GM21786 (cell line): ENCODE results near the gene PRPF6.

Experiments
- ATAC-seq: cut with Tn5 transposase; IDR thresholded peaks from one replicate; pipeline ENCODE4 v1.9.1; 2021; ENCODE audit not compliant: unreplicated experiment

PRPF6 gene

GRCh38 chr20:64075556-64075955, 94.6 kb downstream of the PRPF6 start:
- ATAC-seq = no peak

GRCh38 chr20:64076061-64076997, 95.4 kb downstream of the PRPF6 start:
- ATAC-seq = no peak

GRCh38 chr20:64077094-64077493, 96.2 kb downstream of the PRPF6 start:
- peak; percentile 34 for ATAC-seq

- ATAC-seq = no peak
Observed at GRCh38 chr20:64077541-64077875, 96.6 kb downstream of the PRPF6 start.

- peak; percentile 29 for ATAC-seq
Observed at GRCh38 chr20:64077876-64078551, 97.1 kb downstream of the PRPF6 start.

- ATAC-seq = no peak
Observed at GRCh38 chr20:64078934-64079272, 98.0 kb downstream of the PRPF6 start.

GRCh38 chr20:64079273-64080012, 98.5 kb downstream of the PRPF6 start, which contains the start of gene RGS19:
Gene RGS19, minus strand, starts transcription at chr20:64079518. Its CDS starts 2,632 bp downstream, at chr20:64076886.
- ATAC-seq = peak; percentile 33

GRCh38 chr20:64080013-64080812, 99.3 kb downstream of the PRPF6 start, which contains the start of gene OPRL1:
Gene OPRL1, plus strand, starts transcription at chr20:64080082. Its CDS starts 12,639 bp downstream, at chr20:64092721.
- no peak for ATAC-seq

- ATAC-seq = no peak
Observed at GRCh38 chr20:64080813-64081623, 100.1 kb downstream of the PRPF6 start.

GRCh38 chr20:64081624-64081964, 100.7 kb downstream of the PRPF6 start:
- ATAC-seq = no peak

GRCh38 chr20:64082126-64082731, 101.3 kb downstream of the PRPF6 start:
- ATAC-seq = no peak
